SK-N-SH (cell line): ENCODE measurements around the gene MBNL1.

Experiments
- EP300 ChIP-seq, 2 experiments: IDR thresholded peaks; 2 replicates each; pipeline versions ENCODE4 v1.4.0 to v1.6.1; 2012; ENCODE audit warnings: borderline replicate concordance in 1 of 2, low read depth in 1 of 2, low read length in 1 of 2
- EZH2phosphoT487 ChIP-seq: fragments of 200-600 bp; sonication (generic); IDR thresholded peaks from 2 replicates; pipeline ENCODE4 v1.6.1; 2017; ENCODE audit warnings: low read depth, mixed run types, mild to moderate bottlenecking, antibody characterized with exemption, moderate library complexity, borderline replicate concordance
- GABPA ChIP-seq: IDR thresholded peaks from 2 replicates; pipeline ENCODE4 v1.4.0; 2012; ENCODE audit warnings: low read depth, mild to moderate bottlenecking
- GATA2 ChIP-seq: sonication (generic); formaldehyde crosslinking; IDR thresholded peaks from 2 replicates; pipeline ENCODE4 v1.5.0; 2020; ENCODE audit warnings: mild to moderate bottlenecking, missing genetic modification reagents
- NFIC ChIP-seq: IDR thresholded peaks from 2 replicates; pipeline ENCODE4 v1.4.0; 2012; ENCODE audit warnings: borderline replicate concordance
- POLR2AphosphoS5 ChIP-seq: IDR thresholded peaks from 2 replicates; pipeline ENCODE4 v1.6.1; 2012; ENCODE audit warnings: low read depth, low read length
- RAD21 ChIP-seq: IDR thresholded peaks from 2 replicates; pipeline ENCODE4 v1.6.1; 2012; ENCODE audit warnings: mild to moderate bottlenecking, low read length
- RCOR1 ChIP-seq: fragments of 150-350 bp; IDR thresholded peaks from 2 replicates; pipeline ENCODE4 v1.6.1; 2017; ENCODE audit warnings: antibody characterized with exemption, low read length
- TF ChIP-seq, protein P1 (sequence below): fragments of 200-600 bp; sonication (generic); IDR thresholded peaks from 2 replicates; pipeline ENCODE4 v1.6.1; 2017; ENCODE audit warnings: antibody characterized with exemption, mild to moderate bottlenecking, moderate library complexity
- TF ChIP-seq, protein P2 (sequence below): IDR thresholded peaks from 2 replicates; pipeline ENCODE4; 2012
- TF ChIP-seq, protein P3 (sequence below): fragments of 150-350 bp; IDR thresholded peaks from 2 replicates; pipeline ENCODE4 v1.6.1; 2017; ENCODE audit warnings: antibody characterized with exemption, low read length, low read depth, borderline replicate concordance
- TF ChIP-seq, protein P4 (sequence below): IDR thresholded peaks from 2 replicates; pipeline ENCODE4 v1.4.0; 2012; ENCODE audit warnings: low read depth, borderline replicate concordance
- TF ChIP-seq, protein P5 (sequence below): IDR thresholded peaks from 2 replicates; pipeline ENCODE4 v1.6.1; 2012; ENCODE audit warnings: mild to moderate bottlenecking, low read depth, low read length, moderate library complexity

DNA sequence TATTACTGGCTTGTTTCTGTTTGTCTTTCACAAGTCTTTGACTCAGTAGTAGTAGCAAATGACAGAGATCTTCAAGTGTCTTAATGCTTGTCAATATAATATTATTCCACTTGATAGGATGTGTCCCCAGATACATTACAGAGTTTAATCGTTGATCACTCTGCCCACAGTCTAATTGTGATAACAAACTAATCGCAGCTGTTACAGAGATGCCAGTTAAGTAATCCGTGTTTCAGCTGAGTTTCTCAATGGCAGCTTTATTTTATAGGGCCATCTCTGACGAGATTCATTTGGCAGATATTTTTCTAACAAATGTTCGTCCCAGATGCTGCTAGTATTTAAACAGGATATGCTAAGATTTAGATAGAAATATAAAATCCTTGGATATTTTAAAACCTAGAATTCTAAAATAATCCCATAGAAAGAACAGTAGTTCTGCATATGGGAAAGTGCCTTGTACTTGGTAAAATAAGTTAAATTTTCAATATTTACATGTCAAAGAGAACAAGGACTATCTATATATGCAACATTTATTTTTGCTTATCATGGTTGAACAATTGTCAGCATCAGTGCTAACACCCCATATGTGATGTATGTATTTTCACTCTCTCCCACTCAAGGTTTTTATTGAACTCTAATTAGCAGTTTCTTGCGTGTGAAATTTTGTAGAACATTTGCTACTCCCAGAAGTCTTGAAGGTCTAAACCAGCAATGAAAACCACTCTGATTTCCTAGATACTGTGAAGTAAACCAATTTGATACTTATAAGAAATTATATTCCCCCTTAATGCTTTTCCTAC is 185.5 kb downstream of the MBNL1 start:
- TF ChIP-seq, protein P1, sequence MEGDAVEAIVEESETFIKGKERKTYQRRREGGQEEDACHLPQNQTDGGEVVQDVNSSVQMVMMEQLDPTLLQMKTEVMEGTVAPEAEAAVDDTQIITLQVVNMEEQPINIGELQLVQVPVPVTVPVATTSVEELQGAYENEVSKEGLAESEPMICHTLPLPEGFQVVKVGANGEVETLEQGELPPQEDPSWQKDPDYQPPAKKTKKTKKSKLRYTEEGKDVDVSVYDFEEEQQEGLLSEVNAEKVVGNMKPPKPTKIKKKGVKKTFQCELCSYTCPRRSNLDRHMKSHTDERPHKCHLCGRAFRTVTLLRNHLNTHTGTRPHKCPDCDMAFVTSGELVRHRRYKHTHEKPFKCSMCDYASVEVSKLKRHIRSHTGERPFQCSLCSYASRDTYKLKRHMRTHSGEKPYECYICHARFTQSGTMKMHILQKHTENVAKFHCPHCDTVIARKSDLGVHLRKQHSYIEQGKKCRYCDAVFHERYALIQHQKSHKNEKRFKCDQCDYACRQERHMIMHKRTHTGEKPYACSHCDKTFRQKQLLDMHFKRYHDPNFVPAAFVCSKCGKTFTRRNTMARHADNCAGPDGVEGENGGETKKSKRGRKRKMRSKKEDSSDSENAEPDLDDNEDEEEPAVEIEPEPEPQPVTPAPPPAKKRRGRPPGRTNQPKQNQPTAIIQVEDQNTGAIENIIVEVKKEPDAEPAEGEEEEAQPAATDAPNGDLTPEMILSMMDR: no peak
- no peak for TF ChIP-seq GATA2
- TF ChIP-seq GABPA: no peak
- TF ChIP-seq, protein P2, sequence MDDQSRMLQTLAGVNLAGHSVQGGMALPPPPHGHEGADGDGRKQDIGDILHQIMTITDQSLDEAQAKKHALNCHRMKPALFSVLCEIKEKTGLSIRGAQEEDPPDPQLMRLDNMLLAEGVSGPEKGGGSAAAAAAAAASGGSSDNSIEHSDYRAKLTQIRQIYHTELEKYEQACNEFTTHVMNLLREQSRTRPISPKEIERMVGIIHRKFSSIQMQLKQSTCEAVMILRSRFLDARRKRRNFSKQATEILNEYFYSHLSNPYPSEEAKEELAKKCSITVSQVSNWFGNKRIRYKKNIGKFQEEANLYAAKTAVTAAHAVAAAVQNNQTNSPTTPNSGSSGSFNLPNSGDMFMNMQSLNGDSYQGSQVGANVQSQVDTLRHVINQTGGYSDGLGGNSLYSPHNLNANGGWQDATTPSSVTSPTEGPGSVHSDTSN: no peak
- no peak for TF ChIP-seq EP300 (IDR thresholded peaks at IDR 0.05; ENCODE audit: borderline replicate concordance in 1 of 2, low read depth in 1 of 2, low read length in 1 of 2)
- TF ChIP-seq NFIC: no peak
- TF ChIP-seq POLR2AphosphoS5: no peak
- TF ChIP-seq, protein P3, sequence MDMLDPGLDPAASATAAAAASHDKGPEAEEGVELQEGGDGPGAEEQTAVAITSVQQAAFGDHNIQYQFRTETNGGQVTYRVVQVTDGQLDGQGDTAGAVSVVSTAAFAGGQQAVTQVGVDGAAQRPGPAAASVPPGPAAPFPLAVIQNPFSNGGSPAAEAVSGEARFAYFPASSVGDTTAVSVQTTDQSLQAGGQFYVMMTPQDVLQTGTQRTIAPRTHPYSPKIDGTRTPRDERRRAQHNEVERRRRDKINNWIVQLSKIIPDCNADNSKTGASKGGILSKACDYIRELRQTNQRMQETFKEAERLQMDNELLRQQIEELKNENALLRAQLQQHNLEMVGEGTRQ: no peak
- TF ChIP-seq, protein P4, sequence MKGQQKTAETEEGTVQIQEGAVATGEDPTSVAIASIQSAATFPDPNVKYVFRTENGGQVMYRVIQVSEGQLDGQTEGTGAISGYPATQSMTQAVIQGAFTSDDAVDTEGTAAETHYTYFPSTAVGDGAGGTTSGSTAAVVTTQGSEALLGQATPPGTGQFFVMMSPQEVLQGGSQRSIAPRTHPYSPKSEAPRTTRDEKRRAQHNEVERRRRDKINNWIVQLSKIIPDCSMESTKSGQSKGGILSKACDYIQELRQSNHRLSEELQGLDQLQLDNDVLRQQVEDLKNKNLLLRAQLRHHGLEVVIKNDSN: no peak
- no peak for TF ChIP-seq RAD21
- no peak for TF ChIP-seq EZH2phosphoT487
- TF ChIP-seq, protein P5, sequence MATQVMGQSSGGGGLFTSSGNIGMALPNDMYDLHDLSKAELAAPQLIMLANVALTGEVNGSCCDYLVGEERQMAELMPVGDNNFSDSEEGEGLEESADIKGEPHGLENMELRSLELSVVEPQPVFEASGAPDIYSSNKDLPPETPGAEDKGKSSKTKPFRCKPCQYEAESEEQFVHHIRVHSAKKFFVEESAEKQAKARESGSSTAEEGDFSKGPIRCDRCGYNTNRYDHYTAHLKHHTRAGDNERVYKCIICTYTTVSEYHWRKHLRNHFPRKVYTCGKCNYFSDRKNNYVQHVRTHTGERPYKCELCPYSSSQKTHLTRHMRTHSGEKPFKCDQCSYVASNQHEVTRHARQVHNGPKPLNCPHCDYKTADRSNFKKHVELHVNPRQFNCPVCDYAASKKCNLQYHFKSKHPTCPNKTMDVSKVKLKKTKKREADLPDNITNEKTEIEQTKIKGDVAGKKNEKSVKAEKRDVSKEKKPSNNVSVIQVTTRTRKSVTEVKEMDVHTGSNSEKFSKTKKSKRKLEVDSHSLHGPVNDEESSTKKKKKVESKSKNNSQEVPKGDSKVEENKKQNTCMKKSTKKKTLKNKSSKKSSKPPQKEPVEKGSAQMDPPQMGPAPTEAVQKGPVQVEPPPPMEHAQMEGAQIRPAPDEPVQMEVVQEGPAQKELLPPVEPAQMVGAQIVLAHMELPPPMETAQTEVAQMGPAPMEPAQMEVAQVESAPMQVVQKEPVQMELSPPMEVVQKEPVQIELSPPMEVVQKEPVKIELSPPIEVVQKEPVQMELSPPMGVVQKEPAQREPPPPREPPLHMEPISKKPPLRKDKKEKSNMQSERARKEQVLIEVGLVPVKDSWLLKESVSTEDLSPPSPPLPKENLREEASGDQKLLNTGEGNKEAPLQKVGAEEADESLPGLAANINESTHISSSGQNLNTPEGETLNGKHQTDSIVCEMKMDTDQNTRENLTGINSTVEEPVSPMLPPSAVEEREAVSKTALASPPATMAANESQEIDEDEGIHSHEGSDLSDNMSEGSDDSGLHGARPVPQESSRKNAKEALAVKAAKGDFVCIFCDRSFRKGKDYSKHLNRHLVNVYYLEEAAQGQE: no peak
- TF ChIP-seq RCOR1: no peak
